Activated CD4-positive, alpha-beta memory T cell treated with anti-CD3 and anti-CD28 coated beads, Interleukin-2, amount 10 ng/mL, durations not matched to agents 7 days and 5 days (primary cell): Measurements from ENCODE around the gene PIMREG. TPM values are rescaled to one million over a fixed set of nuclear protein-coding genes. Genes with fewer than 3 reads are reported as not detected.

Experiments used
- CTCF ChIA-PET: fragments of 350-600 bp; sonication (Branson Sonifier 250); formaldehyde crosslinking; loops from one replicate; lab custom pipeline; 2021; ENCODE audit warnings: antibody characterized with exemption, inconsistent platforms; lab: Charles Lee
- POLR2A ChIA-PET: fragments of 350-600 bp; sonication (Branson Sonifier 250); formaldehyde crosslinking; loops from one replicate; lab custom pipeline; 2021; ENCODE audit warnings: antibody characterized with exemption; lab: Charles Lee
- DNase-seq: peaks from one replicate; pipeline ENCODE4 v3.0.0-alpha.2; 2020
- H3K27ac Mint-ChIP-seq: one replicate; pipeline ENCODE4 v1.8.0; 2021; ENCODE audit warnings: mild to moderate bottlenecking, mixed read lengths
- H3K27me3 Mint-ChIP-seq: one replicate; pipeline ENCODE4 v1.8.0; 2021; ENCODE audit warnings: mixed read lengths
- H3K36me3 Mint-ChIP-seq: one replicate; pipeline ENCODE4 v1.8.0; 2021; ENCODE audit warnings: low read depth, mixed read lengths
- H3K4me1 Mint-ChIP-seq: one replicate; pipeline ENCODE4 v1.8.0; 2021; ENCODE audit warnings: mixed read lengths
- H3K4me3 Mint-ChIP-seq: one replicate; pipeline ENCODE4 v1.8.0; 2021; ENCODE audit warnings: mild to moderate bottlenecking, mixed read lengths
- H3K9me3 Mint-ChIP-seq: one replicate; pipeline ENCODE4 v1.8.0; 2021; ENCODE audit warnings: mixed read lengths
- total RNA-seq, 2 experiments: library from RNA; stranded (reverse); gene quantifications; one replicate each; pipeline ENCODE4 v1.2.3, GENCODE V29; 2021

The PIMREG gene, protein sequence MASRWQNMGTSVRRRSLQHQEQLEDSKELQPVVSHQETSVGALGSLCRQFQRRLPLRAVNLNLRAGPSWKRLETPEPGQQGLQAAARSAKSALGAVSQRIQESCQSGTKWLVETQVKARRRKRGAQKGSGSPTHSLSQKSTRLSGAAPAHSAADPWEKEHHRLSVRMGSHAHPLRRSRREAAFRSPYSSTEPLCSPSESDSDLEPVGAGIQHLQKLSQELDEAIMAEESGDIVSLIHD
- total RNA-seq: 10 to 100 TPM; 21.2 TPM

- H3K27me3 Mint-ChIP-seq: peaks cover 28% of the 10 kb centered on the region
- peaks cover 17% of the 10 kb centered on the region for H3K4me1 Mint-ChIP-seq
- peaks cover 4% of the 10 kb centered on the region for H3K36me3 Mint-ChIP-seq
- CTCF ChIA-PET: interaction anchor here (0.6 to 3.2 kb wide), 3 partner anchors 9 to 798 kb away, joined by 3 to 15 read pairs (median 3); partner anchors contain the start of genes AIPL1 and GABARAP
- peak within 1 kb of the TSS; percentile 85 for H3K27ac Mint-ChIP-seq
- POLR2A ChIA-PET: interaction anchor here (0.5 to 1.2 kb wide), 6 partner anchors 8 to 861 kb away, joined by 3 to 6 read pairs (median 3); partner anchors contain the start of gene KIAA0753
- DNase-seq: peak; percentile 95
- no peaks in the 10 kb centered on the region for H3K9me3 Mint-ChIP-seq
- peak within 1 kb of the TSS; percentile 93 for H3K4me3 Mint-ChIP-seq
Observed at GRCh38 chr17:6443692-6444570, at the start of gene PIMREG. PIMREG (plus strand) TSS chr17:6444455; CDS start chr17:6445111, 656 bp downstream.

DNA sequence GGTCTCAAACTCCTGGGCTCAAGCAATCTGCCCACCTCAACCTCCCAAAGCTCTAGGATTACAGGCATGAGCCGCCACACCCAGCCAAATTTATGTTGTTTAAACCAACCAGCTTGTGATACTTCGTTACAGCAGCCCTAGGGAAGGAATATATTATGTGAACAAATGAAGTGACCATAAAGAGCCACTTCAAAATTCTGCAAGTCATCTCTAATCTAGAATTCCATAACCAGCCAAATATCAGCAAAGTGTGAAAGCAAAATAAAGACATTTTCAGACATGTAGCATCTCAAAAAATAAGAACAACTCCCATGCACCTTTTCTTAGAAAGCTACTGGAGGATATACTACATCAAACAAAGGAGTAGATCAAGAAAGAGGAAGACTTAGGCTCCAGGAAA is 45.3 kb upstream of the PIMREG start:
- H3K27me3 Mint-ChIP-seq: peaks cover 16% of the 10 kb centered on the region
- H3K9me3 Mint-ChIP-seq: no peaks in the 10 kb centered on the region
- POLR2A ChIA-PET: no interaction called here
- no peaks in the 10 kb centered on the region for H3K4me1 Mint-ChIP-seq
- no peak overlapping the region for H3K4me3 Mint-ChIP-seq
- CTCF ChIA-PET: no interaction called here
- no peak overlapping the region for H3K27ac Mint-ChIP-seq
- H3K36me3 Mint-ChIP-seq: no peaks in the 10 kb centered on the region
- no peak for DNase-seq

- ChIA-PET POLR2A (no interaction called here), CTCF (no interaction called here)
- Mint-ChIP-seq H3K27ac (no peak overlapping the region), H3K36me3 (no peaks in the 10 kb centered on the region), H3K4me1 (no peaks in the 10 kb centered on the region), H3K9me3 (no peaks in the 10 kb centered on the region), H3K27me3 (peaks cover 12% of the 10 kb centered on the region), H3K4me3 (no peak overlapping the region)
- no peak for DNase-seq
Observed at GRCh38 chr17:6402258-6402657, 42.0 kb upstream of the PIMREG start.

DNA sequence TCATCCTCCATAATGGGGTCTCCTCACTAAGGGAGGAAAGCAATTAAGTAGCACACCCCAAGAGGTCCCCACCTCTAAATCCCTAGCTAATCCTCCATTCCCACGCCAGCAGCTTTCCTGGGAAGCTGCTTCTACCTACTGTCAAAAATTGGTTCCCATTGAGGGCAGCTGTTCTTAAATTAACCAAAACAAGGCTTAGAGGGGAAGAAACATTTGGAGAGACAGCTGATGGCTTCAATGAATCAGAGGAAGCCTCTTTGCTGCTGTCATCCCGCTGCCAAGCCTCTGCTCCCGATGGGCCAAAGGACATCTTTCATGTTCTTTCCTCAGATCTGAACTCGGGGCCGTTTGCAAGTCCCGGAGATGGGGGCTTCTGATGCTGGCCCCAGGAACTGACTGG is 36.0 kb upstream of the PIMREG start:
- no peak for DNase-seq
- Mint-ChIP-seq H3K4me3 (no peak overlapping the region), H3K4me1 (no peaks in the 10 kb centered on the region), H3K9me3 (no peaks in the 10 kb centered on the region), H3K27me3 (peaks cover 10% of the 10 kb centered on the region), H3K36me3 (no peaks in the 10 kb centered on the region), H3K27ac (no peak overlapping the region)
- CTCF ChIA-PET: no interaction called here
- POLR2A ChIA-PET: no interaction called here

DNA sequence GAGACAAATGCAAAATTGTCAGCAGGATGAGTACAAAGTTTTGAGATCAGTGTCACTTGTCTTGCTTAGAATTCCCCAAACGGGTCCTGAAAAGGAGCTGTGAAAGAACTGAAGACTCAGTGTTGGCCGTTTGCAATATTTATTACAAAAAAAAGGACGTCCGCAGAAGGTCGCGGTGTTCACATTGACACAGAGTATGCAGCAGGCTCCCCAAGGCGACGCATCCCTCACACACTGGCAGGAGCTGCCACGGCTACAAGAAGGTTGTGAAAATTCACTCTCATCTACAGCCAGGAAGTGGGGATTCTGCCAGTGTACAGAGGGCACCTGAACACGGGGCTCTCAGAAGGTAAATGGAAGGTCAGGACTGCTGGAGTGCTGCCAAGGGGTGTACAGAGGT is 35.5 kb upstream of the PIMREG start:
- no peaks in the 10 kb centered on the region for H3K4me1 Mint-ChIP-seq
- H3K27me3 Mint-ChIP-seq: peaks cover 7% of the 10 kb centered on the region
- H3K4me3 Mint-ChIP-seq: no peak overlapping the region
- no peaks in the 10 kb centered on the region for H3K36me3 Mint-ChIP-seq
- DNase-seq: no peak
- no peaks in the 10 kb centered on the region for H3K9me3 Mint-ChIP-seq
- POLR2A ChIA-PET: no interaction called here
- CTCF ChIA-PET: no interaction called here
- H3K27ac Mint-ChIP-seq: no peak overlapping the region

DNA sequence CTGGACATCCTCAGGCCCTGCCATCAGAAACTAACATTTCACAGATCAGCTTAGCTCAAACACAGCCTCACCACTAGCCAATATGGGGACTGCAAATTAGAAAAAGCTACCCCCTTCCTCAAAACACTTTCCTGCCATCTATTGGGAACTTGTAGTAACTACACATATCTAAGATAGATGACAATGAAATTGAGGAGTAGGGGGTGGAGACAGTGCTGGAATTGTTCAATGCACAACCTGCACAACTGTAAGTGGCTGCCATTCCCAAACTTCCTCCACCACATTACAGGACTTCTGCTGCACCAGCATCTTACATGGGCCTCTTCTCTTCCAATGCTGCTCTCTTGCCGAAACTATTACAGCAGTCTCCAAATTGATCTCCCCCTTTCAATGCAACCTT is 31.2 kb upstream of the PIMREG start:
- Mint-ChIP-seq H3K4me1 (no peaks in the 10 kb centered on the region), H3K4me3 (no peak overlapping the region), H3K36me3 (no peaks in the 10 kb centered on the region), H3K27ac (no peak overlapping the region), H3K27me3 (peaks cover 8% of the 10 kb centered on the region), H3K9me3 (no peaks in the 10 kb centered on the region)
- POLR2A ChIA-PET: interaction anchor here (1.0 kb wide), 1 partner anchor 782 kb away, joined by 3 read pairs; no protein-coding TSS in a partner anchor
- DNase-seq: no peak
- CTCF ChIA-PET: interaction anchor here (1.2 to 2.0 kb wide), 4 partner anchors 11 to 821 kb away, joined by 3 to 11 read pairs (median 4); no protein-coding TSS in a partner anchor

- Mint-ChIP-seq H3K9me3 (no peaks in the 10 kb centered on the region), H3K4me1 (no peaks in the 10 kb centered on the region), H3K27ac (no peak overlapping the region), H3K4me3 (no peak overlapping the region), H3K27me3 (peaks cover 17% of the 10 kb centered on the region), H3K36me3 (no peaks in the 10 kb centered on the region)
- no peak for DNase-seq
- CTCF ChIA-PET: no interaction called here
- POLR2A ChIA-PET: no interaction called here
Observed at GRCh38 chr17:6415616-6416015, 28.6 kb upstream of the PIMREG start.

DNA sequence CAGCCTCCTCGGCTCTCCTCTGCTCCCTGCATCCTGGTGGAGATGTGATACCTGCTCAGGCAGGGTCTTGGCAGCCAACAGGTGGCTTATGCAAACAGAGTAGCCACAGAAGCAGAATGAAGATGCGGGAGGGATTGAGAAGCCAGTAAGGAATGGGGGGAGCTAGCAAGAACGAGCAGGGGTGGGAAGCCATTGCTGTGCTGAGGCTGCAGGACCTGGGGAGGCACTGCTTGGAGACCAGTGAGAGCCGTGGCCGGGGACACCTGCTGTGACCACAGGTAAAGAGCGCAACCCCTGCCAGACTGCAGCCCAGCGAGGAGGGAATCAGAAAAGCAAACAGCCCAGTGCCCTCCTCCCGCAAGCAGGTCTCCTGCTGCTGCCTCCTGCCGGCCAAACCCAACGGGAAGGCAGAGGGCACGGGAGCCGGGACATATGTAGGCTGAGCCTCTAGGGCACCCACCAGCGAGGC is 24.0 kb upstream of the PIMREG start:
- H3K4me1 Mint-ChIP-seq: peaks cover 2% of the 10 kb centered on the region
- H3K9me3 Mint-ChIP-seq: no peaks in the 10 kb centered on the region
- H3K27ac Mint-ChIP-seq: no peak overlapping the region
- no peak for DNase-seq
- H3K36me3 Mint-ChIP-seq: no peaks in the 10 kb centered on the region
- H3K27me3 Mint-ChIP-seq: peaks cover 45% of the 10 kb centered on the region
- H3K4me3 Mint-ChIP-seq: no peak overlapping the region
- POLR2A ChIA-PET: no interaction called here
- CTCF ChIA-PET: interaction anchor here (1.0 to 1.4 kb wide), 2 partner anchors 714 to 826 kb away, joined by 3 read pairs; no protein-coding TSS in a partner anchor

- no peaks in the 10 kb centered on the region for H3K9me3 Mint-ChIP-seq
- ChIA-PET CTCF (interaction anchor here (0.7 to 1.4 kb wide), 5 partner anchors 135 to 835 kb away, joined by 3 read pairs; no protein-coding TSS in a partner anchor), POLR2A (no interaction called here)
- peaks cover 4% of the 10 kb centered on the region for H3K4me1 Mint-ChIP-seq
- no peak overlapping the region for H3K27ac Mint-ChIP-seq
- H3K4me3 Mint-ChIP-seq: no peak overlapping the region
- H3K36me3 Mint-ChIP-seq: no peaks in the 10 kb centered on the region
- peak; percentile 77 for DNase-seq
- H3K27me3 Mint-ChIP-seq: peaks cover 56% of the 10 kb centered on the region
Observed at GRCh38 chr17:6421700-6422604, 22.3 kb upstream of the PIMREG start.

DNA sequence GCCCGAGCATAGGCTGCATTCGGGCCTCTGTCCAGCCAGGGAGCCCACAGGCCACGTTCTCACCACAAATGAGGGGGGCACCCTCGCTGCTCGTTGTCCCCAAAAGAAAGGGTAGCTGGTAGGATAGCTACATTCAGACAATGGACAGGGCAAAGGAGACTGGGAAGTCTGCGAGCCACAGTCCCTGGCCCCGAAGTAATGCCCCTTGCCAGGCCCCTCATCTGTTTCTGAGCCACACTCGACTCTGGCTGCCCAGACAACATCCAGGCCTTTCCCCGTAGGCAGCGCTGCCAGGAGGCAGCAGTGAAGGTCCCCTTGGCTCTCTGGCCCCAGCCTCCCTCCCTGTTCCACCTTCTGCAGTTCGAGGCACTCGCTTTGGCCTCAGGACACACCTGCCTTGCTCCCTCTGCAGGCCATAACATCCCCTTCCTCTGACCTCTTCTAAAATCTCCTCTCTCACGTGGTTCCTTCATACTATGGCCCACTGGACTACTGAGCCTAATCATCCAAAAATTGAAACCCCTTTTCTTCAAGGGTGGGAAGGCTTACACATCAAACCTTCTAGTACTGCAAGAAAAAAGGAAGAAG is 21.5 kb upstream of the PIMREG start:
- CTCF ChIA-PET: interaction anchor here (0.7 to 1.2 kb wide), 3 partner anchors 136 to 836 kb away, joined by 3 read pairs; no protein-coding TSS in a partner anchor
- DNase-seq: no peak
- H3K4me3 Mint-ChIP-seq: no peak overlapping the region
- H3K27ac Mint-ChIP-seq: no peak overlapping the region
- H3K27me3 Mint-ChIP-seq: peaks cover 62% of the 10 kb centered on the region
- no peaks in the 10 kb centered on the region for H3K36me3 Mint-ChIP-seq
- POLR2A ChIA-PET: no interaction called here
- peaks cover 12% of the 10 kb centered on the region for H3K4me1 Mint-ChIP-seq
- H3K9me3 Mint-ChIP-seq: no peaks in the 10 kb centered on the region

DNA sequence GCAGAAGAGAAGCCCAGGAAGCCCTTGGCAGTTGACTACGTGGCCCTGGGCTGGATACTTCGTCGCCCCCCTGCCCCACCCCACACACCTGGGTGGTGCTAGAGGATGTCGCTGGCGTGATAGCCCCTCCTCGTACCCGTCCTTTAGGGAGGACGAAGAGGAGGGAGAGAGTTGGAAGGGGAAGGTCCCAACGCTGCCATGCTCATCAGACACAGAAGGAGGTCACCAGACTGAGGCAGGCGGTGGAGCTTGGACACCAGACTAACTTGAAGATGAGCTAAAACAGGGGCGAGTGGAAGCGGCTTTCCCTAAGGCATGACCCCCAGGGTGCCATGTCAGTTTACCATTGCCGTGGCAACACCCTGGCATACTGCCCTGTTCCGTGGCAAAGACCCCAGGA is 20.3 kb upstream of the PIMREG start:
- no peak for DNase-seq
- ChIA-PET CTCF (interaction anchor here (1.6 to 1.8 kb wide), 2 partner anchors 11 to 12 kb away, joined by 4 to 6 read pairs; no protein-coding TSS in a partner anchor), POLR2A (interaction anchor here (0.5 kb wide), 1 partner anchor 12 kb away, joined by 3 read pairs; no protein-coding TSS in a partner anchor)
- Mint-ChIP-seq H3K9me3 (no peaks in the 10 kb centered on the region), H3K4me3 (no peak overlapping the region), H3K27ac (no peak overlapping the region), H3K27me3 (peaks cover 59% of the 10 kb centered on the region), H3K4me1 (peaks cover 20% of the 10 kb centered on the region), H3K36me3 (no peaks in the 10 kb centered on the region)

GRCh38 chr17:6425407-6425806 is 18.8 kb upstream of the PIMREG start:
- POLR2A ChIA-PET: no interaction called here
- no peak overlapping the region for H3K4me3 Mint-ChIP-seq
- CTCF ChIA-PET: interaction anchor here (1.6 to 1.8 kb wide), 2 partner anchors 11 to 12 kb away, joined by 4 to 6 read pairs; no protein-coding TSS in a partner anchor
- H3K36me3 Mint-ChIP-seq: peaks cover 4% of the 10 kb centered on the region
- peaks cover 58% of the 10 kb centered on the region for H3K27me3 Mint-ChIP-seq
- H3K27ac Mint-ChIP-seq: no peak overlapping the region
- DNase-seq: no peak
- H3K4me1 Mint-ChIP-seq: peaks cover 20% of the 10 kb centered on the region
- H3K9me3 Mint-ChIP-seq: peaks cover 5% of the 10 kb centered on the region
